ENCODE results near the gene IPO11.
"Not testable (repeated sequence)": the region's sequence is repeated elsewhere in the genome, so short reads cannot be mapped to it uniquely, and the experiment has no call there.

Gene IPO11

DNA sequence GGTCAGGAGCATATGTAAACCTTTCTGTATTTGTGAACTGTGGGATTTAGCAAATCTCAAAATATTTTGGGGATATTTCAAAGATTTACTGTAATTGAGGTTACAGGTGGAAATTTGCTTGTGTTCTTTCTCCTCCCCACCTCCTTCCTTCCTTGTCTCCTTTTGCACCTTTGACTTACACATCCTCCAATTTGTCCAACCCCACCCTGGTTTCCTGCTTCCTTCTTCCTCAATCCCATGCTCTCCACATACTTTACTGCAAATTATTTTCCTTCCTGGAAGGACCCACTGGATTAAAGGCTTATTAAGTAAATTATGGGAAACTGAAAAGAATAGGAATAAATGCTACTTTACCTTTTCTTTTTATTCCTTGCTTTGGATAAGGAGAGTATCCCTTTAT lies 91.6 kb downstream of the IPO11 start:
- no peak for ATAC-seq (ENCODE audit: low read depth)
- H3K27me3 ChIP-seq (ENCODE audit: insufficient read depth, poor library complexity, severe bottlenecking), result no peaks in the 10 kb centered on the region
- no peak overlapping the region for H3K4me3 ChIP-seq (ENCODE audit: severe bottlenecking)
- H3K36me3 ChIP-seq (ENCODE audit: low read depth), result peaks cover 39% of the 10 kb centered on the region
- H3K27ac ChIP-seq (ENCODE audit: poor library complexity, severe bottlenecking), result no peak overlapping the region
- H3K9me3 ChIP-seq (ENCODE audit: severe bottlenecking), result no peaks in the 10 kb centered on the region
- no peaks in the 10 kb centered on the region for H3K4me1 ChIP-seq (ENCODE audit: insufficient read depth, poor library complexity, severe bottlenecking)
- DNase-seq (ENCODE audit: low spot score), result no peak
- TF ChIP-seq, protein P1, sequence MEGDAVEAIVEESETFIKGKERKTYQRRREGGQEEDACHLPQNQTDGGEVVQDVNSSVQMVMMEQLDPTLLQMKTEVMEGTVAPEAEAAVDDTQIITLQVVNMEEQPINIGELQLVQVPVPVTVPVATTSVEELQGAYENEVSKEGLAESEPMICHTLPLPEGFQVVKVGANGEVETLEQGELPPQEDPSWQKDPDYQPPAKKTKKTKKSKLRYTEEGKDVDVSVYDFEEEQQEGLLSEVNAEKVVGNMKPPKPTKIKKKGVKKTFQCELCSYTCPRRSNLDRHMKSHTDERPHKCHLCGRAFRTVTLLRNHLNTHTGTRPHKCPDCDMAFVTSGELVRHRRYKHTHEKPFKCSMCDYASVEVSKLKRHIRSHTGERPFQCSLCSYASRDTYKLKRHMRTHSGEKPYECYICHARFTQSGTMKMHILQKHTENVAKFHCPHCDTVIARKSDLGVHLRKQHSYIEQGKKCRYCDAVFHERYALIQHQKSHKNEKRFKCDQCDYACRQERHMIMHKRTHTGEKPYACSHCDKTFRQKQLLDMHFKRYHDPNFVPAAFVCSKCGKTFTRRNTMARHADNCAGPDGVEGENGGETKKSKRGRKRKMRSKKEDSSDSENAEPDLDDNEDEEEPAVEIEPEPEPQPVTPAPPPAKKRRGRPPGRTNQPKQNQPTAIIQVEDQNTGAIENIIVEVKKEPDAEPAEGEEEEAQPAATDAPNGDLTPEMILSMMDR (IDR thresholded peaks at IDR 0.05; ENCODE audit: poor library complexity, severe bottlenecking), result no peak

DNA sequence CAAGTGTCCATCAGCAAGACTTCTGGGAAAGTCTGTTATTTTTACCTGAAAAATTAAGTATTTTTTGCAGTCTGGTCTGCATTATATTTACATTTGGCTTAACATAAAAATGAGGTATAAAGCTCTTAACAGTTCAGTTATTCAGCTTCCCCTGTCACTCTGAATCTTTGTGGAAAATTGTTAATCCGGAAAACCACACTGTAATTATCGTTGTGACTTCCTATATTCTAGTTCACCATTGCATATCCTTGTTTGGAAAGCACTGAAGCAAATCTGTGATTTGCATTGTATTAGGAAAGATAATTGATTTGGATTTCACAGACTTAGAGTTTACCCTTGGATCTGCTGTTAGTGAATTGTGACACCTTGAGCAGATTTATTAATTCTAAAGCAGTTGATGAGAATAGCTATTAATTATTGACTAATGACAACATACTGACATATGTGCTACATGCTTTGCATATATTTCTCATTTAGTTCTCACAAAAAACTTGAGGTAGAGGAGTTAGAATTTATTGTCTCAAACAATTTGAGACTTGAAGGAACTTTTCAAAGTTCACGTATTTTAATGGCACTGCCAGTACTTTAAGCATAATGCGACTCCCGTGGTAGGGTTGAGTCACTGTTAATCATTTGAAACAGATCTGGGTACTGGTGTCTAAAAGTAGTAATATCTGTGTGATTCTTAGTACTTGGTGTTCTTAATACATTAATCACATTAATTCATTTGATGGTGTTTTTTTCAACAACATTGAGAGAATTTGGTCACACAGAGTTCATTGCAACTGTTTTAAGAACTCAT lies 94.3 kb downstream of the IPO11 start:
- H3K36me3 ChIP-seq (ENCODE audit: low read depth), result peaks cover 43% of the 10 kb centered on the region
- H3K4me3 ChIP-seq (ENCODE audit: severe bottlenecking), result no peak overlapping the region
- no peaks in the 10 kb centered on the region for H3K4me1 ChIP-seq (ENCODE audit: insufficient read depth, poor library complexity, severe bottlenecking)
- TF ChIP-seq, protein P1 (IDR thresholded peaks at IDR 0.05; ENCODE audit: poor library complexity, severe bottlenecking), result no peak
- ATAC-seq (ENCODE audit: low read depth), result no peak
- no peaks in the 10 kb centered on the region for H3K27me3 ChIP-seq (ENCODE audit: insufficient read depth, poor library complexity, severe bottlenecking)
- no peaks in the 10 kb centered on the region for H3K9me3 ChIP-seq (ENCODE audit: severe bottlenecking)
- no peak overlapping the region for H3K27ac ChIP-seq (ENCODE audit: poor library complexity, severe bottlenecking)
- DNase-seq (ENCODE audit: low spot score), result no peak

DNA sequence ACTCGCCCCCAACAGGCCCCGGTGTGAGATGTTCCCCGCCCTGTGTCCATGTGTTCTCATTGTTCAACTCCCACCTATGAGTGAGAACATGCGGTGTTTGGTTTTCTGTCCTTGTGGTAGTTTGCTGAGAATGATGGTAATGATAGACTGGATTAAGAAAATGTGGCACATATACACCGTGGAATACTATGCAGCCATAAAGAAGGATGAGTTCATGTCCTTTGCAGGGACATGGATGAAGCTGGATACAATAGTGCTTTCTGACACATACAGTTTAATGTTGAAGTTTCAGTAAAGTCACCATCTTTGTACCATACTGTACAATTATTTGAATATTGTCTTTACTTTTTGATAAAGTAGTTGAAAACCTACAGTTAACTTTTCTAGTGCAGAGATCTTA lies 96.2 kb downstream of the IPO11 start:
- not testable (repeated sequence) for H3K4me3 ChIP-seq (ENCODE audit: severe bottlenecking); H3K27ac ChIP-seq (ENCODE audit: poor library complexity, severe bottlenecking); H3K4me1 ChIP-seq (ENCODE audit: insufficient read depth, poor library complexity, severe bottlenecking); ATAC-seq (ENCODE audit: low read depth); DNase-seq (ENCODE audit: low spot score); H3K9me3 ChIP-seq (ENCODE audit: severe bottlenecking); H3K27me3 ChIP-seq (ENCODE audit: insufficient read depth, poor library complexity, severe bottlenecking)
- peaks cover 43% of the 10 kb centered on the region for H3K36me3 ChIP-seq (ENCODE audit: low read depth)

DNA sequence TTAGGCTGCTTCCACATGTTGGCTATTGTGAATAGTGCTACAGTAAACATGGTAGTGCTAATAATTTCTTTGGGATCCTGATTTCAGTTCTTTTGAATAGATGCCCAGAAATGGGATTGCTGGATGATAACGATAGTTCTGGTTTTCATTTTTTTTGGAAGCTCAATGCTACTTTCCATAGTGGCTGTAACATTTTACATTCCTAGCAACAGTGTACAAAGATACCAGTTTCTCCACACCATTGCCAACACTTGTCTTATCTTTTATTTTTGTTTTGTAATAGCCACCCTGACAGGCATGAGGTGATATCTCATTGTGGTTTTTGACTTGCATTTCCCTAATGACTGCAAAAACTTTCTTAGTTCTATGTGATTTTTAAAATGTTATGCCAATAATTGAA lies 97.2 kb downstream of the IPO11 start:
- TF ChIP-seq, protein P1 (IDR thresholded peaks at IDR 0.05; ENCODE audit: poor library complexity, severe bottlenecking), result no peak
- no peak for DNase-seq (ENCODE audit: low spot score)
- no peaks in the 10 kb centered on the region for H3K4me1 ChIP-seq (ENCODE audit: insufficient read depth, poor library complexity, severe bottlenecking)
- H3K27me3 ChIP-seq (ENCODE audit: insufficient read depth, poor library complexity, severe bottlenecking), result no peaks in the 10 kb centered on the region
- H3K27ac ChIP-seq (ENCODE audit: poor library complexity, severe bottlenecking), result no peak overlapping the region
- no peak overlapping the region for H3K4me3 ChIP-seq (ENCODE audit: severe bottlenecking)
- H3K9me3 ChIP-seq (ENCODE audit: severe bottlenecking), result no peaks in the 10 kb centered on the region
- ATAC-seq (ENCODE audit: low read depth), result no peak
- peaks cover 44% of the 10 kb centered on the region for H3K36me3 ChIP-seq (ENCODE audit: low read depth)

DNA sequence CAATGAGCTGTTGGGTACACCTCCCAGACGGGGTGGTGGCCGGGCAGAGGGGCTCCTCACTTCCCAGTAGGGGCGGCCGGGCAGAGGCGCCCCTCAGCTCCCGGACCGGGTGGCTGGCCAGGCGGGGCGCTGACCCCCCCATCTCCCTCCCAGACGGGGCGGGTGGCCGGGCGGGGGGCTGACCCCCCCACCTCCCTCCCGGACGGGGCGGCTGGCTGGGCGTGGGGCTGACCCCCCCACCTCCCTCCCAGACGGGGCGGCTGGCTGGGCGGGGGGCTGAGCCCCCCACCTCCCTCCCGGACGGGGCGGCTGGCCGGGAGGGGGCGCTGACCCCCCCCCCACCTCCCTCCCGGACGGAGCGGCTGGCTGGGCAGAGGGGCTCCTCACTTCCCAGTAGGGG lies 100.5 kb downstream of the IPO11 start:
- not testable (repeated sequence) for H3K27ac ChIP-seq (ENCODE audit: poor library complexity, severe bottlenecking); DNase-seq (ENCODE audit: low spot score); H3K9me3 ChIP-seq (ENCODE audit: severe bottlenecking); ATAC-seq (ENCODE audit: low read depth); H3K27me3 ChIP-seq (ENCODE audit: insufficient read depth, poor library complexity, severe bottlenecking); H3K4me1 ChIP-seq (ENCODE audit: insufficient read depth, poor library complexity, severe bottlenecking); H3K4me3 ChIP-seq (ENCODE audit: severe bottlenecking)
- peaks cover 31% of the 10 kb centered on the region for H3K36me3 ChIP-seq (ENCODE audit: low read depth)

DNA sequence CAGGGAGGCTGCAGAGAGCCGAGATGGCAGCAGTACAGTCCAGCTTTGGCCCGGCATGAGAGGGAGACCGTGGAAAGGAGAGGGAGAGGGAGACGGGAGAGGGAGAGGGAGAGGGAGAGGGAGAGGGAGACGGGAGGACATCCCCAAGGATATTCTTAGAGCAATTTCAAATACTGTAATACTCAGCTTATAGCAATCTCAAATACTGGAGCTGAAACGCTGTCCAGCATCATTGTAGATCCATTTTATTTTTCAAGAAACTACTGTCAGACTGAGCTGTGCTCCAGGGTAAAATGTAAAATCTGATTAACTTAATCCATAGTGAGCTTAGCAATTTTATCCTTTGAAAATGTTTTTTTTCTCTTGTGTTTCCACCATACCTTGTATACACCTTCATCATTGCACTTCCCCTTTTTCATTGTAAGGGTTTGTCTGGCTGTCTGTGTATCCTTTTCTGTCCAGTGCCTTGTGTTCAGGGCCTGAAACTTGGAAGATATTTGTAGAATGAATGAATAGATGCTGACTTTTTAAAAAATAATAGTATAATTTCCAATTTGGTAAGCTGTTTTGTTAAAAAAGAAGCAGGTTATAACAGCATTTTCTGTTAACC lies 102.1 kb downstream of the IPO11 start:
- Histone ChIP-seq H3K4me3 (ENCODE audit: severe bottlenecking) (no peak overlapping the region), H3K27ac (ENCODE audit: poor library complexity, severe bottlenecking) (no peak overlapping the region), H3K36me3 (ENCODE audit: low read depth) (peaks cover 23% of the 10 kb centered on the region), H3K9me3 (ENCODE audit: severe bottlenecking) (no peaks in the 10 kb centered on the region), H3K4me1 (ENCODE audit: insufficient read depth, poor library complexity, severe bottlenecking) (no peaks in the 10 kb centered on the region), H3K27me3 (ENCODE audit: insufficient read depth, poor library complexity, severe bottlenecking) (no peaks in the 10 kb centered on the region)
- DNase-seq (ENCODE audit: low spot score) (no peak), ATAC-seq (ENCODE audit: low read depth) (no peak)
- TF ChIP-seq, protein P1 (IDR thresholded peaks at IDR 0.05; ENCODE audit: poor library complexity, severe bottlenecking), result no peak

DNA sequence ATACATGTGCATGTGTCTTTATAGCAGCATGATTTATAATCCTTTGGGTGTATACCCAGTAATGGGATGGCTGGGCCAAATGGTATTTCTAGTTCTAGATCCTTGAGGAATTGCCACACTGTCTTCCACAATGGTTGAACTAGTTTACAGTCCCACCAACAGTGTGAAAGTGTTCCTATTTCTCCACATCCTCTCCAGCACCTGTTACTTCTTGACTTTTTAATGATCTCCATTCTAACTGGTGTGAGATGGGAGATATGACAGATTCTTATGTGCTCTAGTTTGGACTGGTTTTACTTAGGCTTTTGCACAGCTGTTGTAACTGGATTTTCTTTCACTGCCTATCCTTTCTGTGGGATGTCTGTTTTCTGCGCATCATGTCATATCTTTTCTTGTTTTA lies 108.2 kb downstream of the IPO11 start:
- peaks cover 25% of the 10 kb centered on the region for H3K36me3 ChIP-seq (ENCODE audit: low read depth)
- not testable (repeated sequence) for H3K27me3 ChIP-seq (ENCODE audit: insufficient read depth, poor library complexity, severe bottlenecking); H3K27ac ChIP-seq (ENCODE audit: poor library complexity, severe bottlenecking); ATAC-seq (ENCODE audit: low read depth); H3K4me3 ChIP-seq (ENCODE audit: severe bottlenecking); H3K9me3 ChIP-seq (ENCODE audit: severe bottlenecking); DNase-seq (ENCODE audit: low spot score); H3K4me1 ChIP-seq (ENCODE audit: insufficient read depth, poor library complexity, severe bottlenecking)
